ENCODE results near the gene KLK7.

Gene KLK7

DNA sequence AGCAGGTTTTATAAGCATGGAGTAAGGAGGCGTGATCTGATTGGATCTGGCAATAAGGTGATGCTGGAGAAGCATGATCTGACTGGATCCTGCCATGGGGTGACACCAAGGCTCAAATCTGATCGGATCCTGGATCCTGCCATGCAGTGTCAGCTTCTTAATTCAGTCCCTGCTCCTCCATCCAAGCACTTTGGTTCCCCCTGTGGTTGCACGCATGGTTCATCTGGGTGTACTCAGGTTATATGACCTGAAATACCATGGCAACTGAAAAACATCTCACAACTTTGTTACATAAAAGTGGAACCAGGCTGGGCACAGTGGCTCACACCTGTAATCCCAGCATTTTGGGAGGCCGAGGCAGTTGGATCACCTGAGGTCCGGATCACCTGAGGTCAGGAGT lies 54.9 kb downstream of the KLK7 start:
- DNase-seq, result no peak

All from NCI-H1417 treated with DMSO at 0.1 percent for 48 hours (cell line).